HEK293T (cell line): ENCODE data around the gene KAT7.

ENCODE experiments used
- CTCF ChIA-PET: fragments of 350-600 bp; formaldehyde crosslinking; extraction: SDS; loops from one replicate; lab custom pipeline; 2021; ENCODE audit warnings: antibody characterized with exemption, inconsistent platforms; lab: Yijun Ruan, JAX
- POLR2A ChIA-PET: fragments of 350-600 bp; formaldehyde crosslinking; extraction: SDS; loops from one replicate; lab custom pipeline; 2020; ENCODE audit warnings: antibody characterized with exemption, inconsistent platforms; lab: Yijun Ruan, JAX
- DNase-seq: peaks from one replicate; pipeline ENCODE4 v3.0.0; 2012; ENCODE audit warnings: mixed read lengths; ENCODE audit errors: extremely low spot score
- ARNT ChIP-seq: fragments of 450-650 bp; IDR thresholded peaks from 2 replicates; pipeline ENCODE4 v1.6.1; 2017; ENCODE audit warnings: mild to moderate bottlenecking
- BHLHE40 ChIP-seq: fragments of 450-650 bp; IDR thresholded peaks from 2 replicates; pipeline ENCODE4 v1.6.1; 2016; ENCODE audit warnings: mild to moderate bottlenecking, moderate library complexity, borderline replicate concordance
- CTBP1 ChIP-seq: fragments of 450-650 bp; IDR thresholded peaks from 2 replicates; pipeline ENCODE4 v1.6.1; 2016; ENCODE audit warnings: borderline replicate concordance
- ELF4 ChIP-seq: fragments of 450-650 bp; IDR thresholded peaks from 2 replicates; pipeline ENCODE4 v1.6.1; 2017; ENCODE audit warnings: antibody characterized with exemption
- FOXA1 ChIP-seq: fragments of 450-650 bp; IDR thresholded peaks from 2 replicates; pipeline ENCODE4 v1.6.1; 2016; ENCODE audit warnings: mild to moderate bottlenecking
- FOXK2 ChIP-seq: fragments of 450-650 bp; IDR thresholded peaks from 2 replicates; pipeline ENCODE4 v1.6.1; 2016; ENCODE audit warnings: mild to moderate bottlenecking
- FOXM1 ChIP-seq: fragments of 450-650 bp; IDR thresholded peaks from 2 replicates; pipeline ENCODE4 v1.6.1; 2017; ENCODE audit warnings: mild to moderate bottlenecking, borderline replicate concordance
- HDGF ChIP-seq: fragments of 450-650 bp; IDR thresholded peaks from 2 replicates; pipeline ENCODE4 v1.6.1; 2017; ENCODE audit warnings: antibody characterized with exemption, borderline replicate concordance
- L3MBTL2 ChIP-seq: fragments of 450-650 bp; conservative IDR thresholded peaks from 2 replicates; pipeline ENCODE4 v1.6.1; 2016; ENCODE audit warnings: mild to moderate bottlenecking
- LEF1 ChIP-seq: fragments of 450-650 bp; IDR thresholded peaks from 2 replicates; pipeline ENCODE4 v1.6.1; 2017; ENCODE audit warnings: mild to moderate bottlenecking, borderline replicate concordance
- NFRKB ChIP-seq: fragments of 450-650 bp; IDR thresholded peaks from 2 replicates; pipeline ENCODE4 v1.6.1; 2016; ENCODE audit warnings: mild to moderate bottlenecking, moderate library complexity
- SP1 ChIP-seq: fragments of 450-650 bp; IDR thresholded peaks from 2 replicates; pipeline ENCODE4 v1.6.1; 2017
- SUZ12 ChIP-seq: fragments of 450-650 bp; IDR thresholded peaks from 2 replicates; pipeline ENCODE4 v1.6.1; 2016; ENCODE audit warnings: mild to moderate bottlenecking
- TARDBP ChIP-seq: fragments of 450-650 bp; IDR thresholded peaks from 2 replicates; pipeline ENCODE4 v1.6.1; 2016
- ZNF384 ChIP-seq: fragments of 450-650 bp; IDR thresholded peaks from 2 replicates; pipeline ENCODE4 v1.6.1; 2016
- TF ChIP-seq, protein P1 (sequence below): fragments of 450-650 bp; IDR thresholded peaks from 2 replicates; pipeline ENCODE4 v1.6.1; 2016

Gene KAT7

GRCh38 chr17:49746791-49747490 lies 41.5 kb upstream of the KAT7 start:
- POLR2A ChIA-PET: interaction anchor here (1.3 kb wide), 1 partner anchor 17 kb away, joined by 4 read pairs; the partner anchor contains the start of gene FAM117A
- DNase-seq: no peak
- CTCF ChIA-PET: interaction anchor here (0.5 kb wide), 1 partner anchor 27 kb away, joined by 3 read pairs; no protein-coding TSS in a partner anchor
- no peak for TF ChIP-seq ZNF384
- no peak for TF ChIP-seq FOXM1
- no peak for TF ChIP-seq SP1
- TF ChIP-seq TARDBP: no peak
- no peak for TF ChIP-seq FOXA1
- no peak for TF ChIP-seq CTBP1
- no peak for TF ChIP-seq SUZ12
- TF ChIP-seq ELF4: no peak
- no peak for TF ChIP-seq BHLHE40
- TF ChIP-seq FOXK2: no peak
- TF ChIP-seq LEF1: no peak
- no peak for TF ChIP-seq L3MBTL2
- TF ChIP-seq ARNT: no peak
- TF ChIP-seq NFRKB: no peak
- TF ChIP-seq, protein P1, sequence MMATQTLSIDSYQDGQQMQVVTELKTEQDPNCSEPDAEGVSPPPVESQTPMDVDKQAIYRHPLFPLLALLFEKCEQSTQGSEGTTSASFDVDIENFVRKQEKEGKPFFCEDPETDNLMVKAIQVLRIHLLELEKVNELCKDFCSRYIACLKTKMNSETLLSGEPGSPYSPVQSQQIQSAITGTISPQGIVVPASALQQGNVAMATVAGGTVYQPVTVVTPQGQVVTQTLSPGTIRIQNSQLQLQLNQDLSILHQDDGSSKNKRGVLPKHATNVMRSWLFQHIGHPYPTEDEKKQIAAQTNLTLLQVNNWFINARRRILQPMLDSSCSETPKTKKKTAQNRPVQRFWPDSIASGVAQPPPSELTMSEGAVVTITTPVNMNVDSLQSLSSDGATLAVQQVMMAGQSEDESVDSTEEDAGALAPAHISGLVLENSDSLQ: no peak
- TF ChIP-seq HDGF: no peak

- POLR2A ChIA-PET: interaction anchor here (0.7 to 1.3 kb wide), 2 partner anchors 17 to 40 kb away, joined by 3 to 4 read pairs; partner anchors contain the start of gene FAM117A
- no peak for TF ChIP-seq ARNT
- no peak for TF ChIP-seq ELF4
- TF ChIP-seq SUZ12: no peak
- no peak for TF ChIP-seq HDGF
- no peak for TF ChIP-seq FOXK2
- no peak for TF ChIP-seq FOXM1
- TF ChIP-seq L3MBTL2: no peak
- no peak for TF ChIP-seq LEF1
- no peak for TF ChIP-seq ZNF384
- TF ChIP-seq CTBP1: no peak
- TF ChIP-seq TARDBP: no peak
- TF ChIP-seq FOXA1: no peak
- TF ChIP-seq, protein P1: no peak
- no peak for DNase-seq
Measured at GRCh38 chr17:49747632-49748031, 40.8 kb upstream of the KAT7 start.

GRCh38 chr17:49748223-49748622 lies 40.3 kb upstream of the KAT7 start:
- DNase-seq: no peak
- no peak for TF ChIP-seq FOXM1
- TF ChIP-seq TARDBP: no peak
- TF ChIP-seq ZNF384: no peak
- no peak for TF ChIP-seq ARNT
- no peak for TF ChIP-seq SUZ12
- no peak for TF ChIP-seq HDGF
- POLR2A ChIA-PET: interaction anchor here (0.7 to 1.5 kb wide), 3 partner anchors 12 to 40 kb away, joined by 3 to 6 read pairs (median 3); partner anchors contain the start of gene KAT7
- CTCF ChIA-PET: no interaction called here

More at GRCh38 chr17:49747632-49748031, 40.8 kb upstream of the KAT7 start:
- CTCF ChIA-PET: no interaction called here

GRCh38 chr17:49748791-49749190 lies 39.7 kb upstream of the KAT7 start:
- TF ChIP-seq L3MBTL2: no peak
- no peak for TF ChIP-seq FOXA1
- TF ChIP-seq SUZ12: no peak
- TF ChIP-seq ZNF384: no peak
- no peak for TF ChIP-seq HDGF
- no peak for TF ChIP-seq NFRKB
- no peak for TF ChIP-seq ELF4
- no peak for TF ChIP-seq CTBP1
- no peak for TF ChIP-seq LEF1
- TF ChIP-seq, protein P1: no peak
- TF ChIP-seq TARDBP: no peak
- no peak for TF ChIP-seq SP1
- no peak for TF ChIP-seq FOXM1
- no peak for DNase-seq
- ChIA-PET CTCF (no interaction called here), POLR2A (interaction anchor here (0.7 to 2.2 kb wide), 4 partner anchors 11 to 40 kb away, joined by 3 to 7 read pairs (median 4); partner anchors contain the start of gene KAT7)

DNA sequence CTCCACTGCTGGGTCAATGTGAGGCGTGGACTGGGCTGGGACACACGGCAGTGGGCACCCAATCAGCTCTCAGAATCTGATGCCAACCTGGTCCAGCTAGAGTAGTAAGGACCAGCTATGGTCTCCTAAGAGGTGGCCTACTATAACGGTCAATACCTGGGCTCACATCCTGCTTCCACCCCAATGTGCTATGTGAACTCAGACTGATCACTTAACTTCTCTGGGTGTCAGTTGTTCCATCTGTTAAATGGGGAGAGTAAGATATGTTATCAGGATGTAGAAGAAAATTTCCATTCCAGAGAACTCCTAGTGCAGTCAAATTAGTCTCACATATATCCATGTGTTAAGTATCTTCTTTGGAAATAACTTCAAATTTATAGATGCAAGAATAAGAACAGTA lies 38.8 kb upstream of the KAT7 start:
- DNase-seq: no peak
- ChIA-PET POLR2A (interaction anchor here (1.3 to 2.2 kb wide), 3 partner anchors 10 to 38 kb away, joined by 3 to 7 read pairs (median 6); partner anchors contain the start of gene KAT7), CTCF (no interaction called here)
- TF ChIP-seq HDGF (no peak), NFRKB (no peak), L3MBTL2 (no peak), SP1 (no peak), FOXM1 (no peak)

- no peak for TF ChIP-seq L3MBTL2
- no peak for TF ChIP-seq TARDBP
- TF ChIP-seq CTBP1: no peak
- TF ChIP-seq ELF4: no peak
- TF ChIP-seq SUZ12: no peak
- TF ChIP-seq ARNT: no peak
- no peak for TF ChIP-seq FOXM1
- ChIA-PET POLR2A (interaction anchor here (0.9 to 2.0 kb wide), 2 partner anchors 12 to 26 kb away, joined by 3 to 11 read pairs; partner anchors contain the start of gene FAM117A), CTCF (no interaction called here)
- DNase-seq: no peak
Measured at GRCh38 chr17:49752508-49752907, 36.0 kb upstream of the KAT7 start.
